K562 (cell line): ENCODE data around the gene TMEM126B. TPM values are rescaled to one million over a fixed set of nuclear protein-coding genes. Genes with fewer than 3 reads are reported as not detected.

Experiments used
- E4F1 ChIP-seq: fragments of 250-450 bp; sonication (Bioruptor Pico); IDR thresholded peaks from 2 replicates; pipeline ENCODE4 v1.5.0; 2021; ENCODE audit warnings: mild to moderate bottlenecking, borderline replicate concordance
- ETV1 ChIP-seq: fragments of 450-650 bp; conservative IDR thresholded peaks from 2 replicates; pipeline ENCODE4 v1.6.1; 2016; ENCODE audit warnings: missing genetic modification characterization, control low read depth, low read depth, missing compliant biosample characterization
- FUS ChIP-seq: fragments of 200-400 bp; formaldehyde crosslinking; optimal IDR thresholded peaks from 2 replicates; pipeline ENCODE3; 2017; ENCODE audit warnings: low read depth, low read length
- MAFK ChIP-seq: IDR thresholded peaks from 2 replicates; pipeline ENCODE4 v1.6.1; 2011; ENCODE audit warnings: low read length, improper control_type of control experiment
- MNT ChIP-seq, 2 experiments: fragments of 450-650 bp; conservative IDR thresholded peaks; 2 replicates each; pipeline ENCODE4 v1.6.1; 2017; ENCODE audit warnings: mild to moderate bottlenecking in 2 of 2, moderate library complexity in 2 of 2
- NEUROD1 ChIP-seq: fragments of 150-350 bp; IDR thresholded peaks from 2 replicates; pipeline ENCODE4 v1.6.1; 2014; ENCODE audit warnings: borderline replicate concordance, low read length, low read depth; ENCODE audit not compliant: partially characterized antibody
- PBX2 ChIP-seq, 2 experiments: IDR thresholded peaks in 1 of 2; conservative IDR thresholded peaks in 1 of 2; 2 replicates each; pipeline ENCODE4 v1.6.1; 2016; ENCODE audit warnings: low read depth in 2 of 2, mild to moderate bottlenecking in 1 of 2, missing compliant biosample characterization in 1 of 2, missing genetic modification characterization in 1 of 2, moderate library complexity in 1 of 2
- POLR3G ChIP-seq: IDR thresholded peaks from 2 replicates; pipeline ENCODE4 v1.6.1; 2011; ENCODE audit not compliant: insufficient read length, insufficient replicate concordance; ENCODE audit errors: extremely low read depth
- STAT6 ChIP-seq: sonication (generic); formaldehyde crosslinking; IDR thresholded peaks from 2 replicates; pipeline ENCODE4 v1.8.1; 2023; ENCODE audit warnings: mild to moderate bottlenecking, missing genetic modification reagents
- TCF7L2 ChIP-seq: fragments of 150-350 bp; IDR thresholded peaks from 2 replicates; pipeline ENCODE4 v1.6.1; 2016; ENCODE audit warnings: low read depth, mild to moderate bottlenecking, low read length, moderate library complexity
- ZNF184 ChIP-seq: sonication (generic); formaldehyde crosslinking; IDR thresholded peaks from 2 replicates; pipeline ENCODE4 v1.5.0; 2020; ENCODE audit warnings: missing genetic modification reagents
- polyA plus RNA-seq, 8 experiments: library from polyadenylated mRNA; depleted of rRNA in 4 of 8; stranded (reverse) in 5 of 8; unstranded in 3 of 8; fragments of >200 nt; fragmentation: Nextera tagmentation in 2 of 8; fragmentation: Illumina TruSeq in 1 of 8; extraction: Ambion mirVana in 2 of 8; extraction: Trizol in 1 of 8; gene quantifications; 2 replicates each; pipeline versions ENCODE4 v1.2.1 to v1.2.3, GENCODE V29; 2011 to 2014; ENCODE audit warnings: inconsistent platforms in 1 of 8, missing spikeins in 1 of 8
- total RNA-seq, 7 experiments: library from RNA; depleted of rRNA in 6 of 7; stranded (reverse); fragments of >200 nt in 6 of 7; fragmentation: Illumina TruSeq in 2 of 7; extraction: Trizol in 2 of 7; gene quantifications; 2 replicates each; pipeline versions ENCODE4 v1.2.1 to v1.2.3, GENCODE V29; 2011 to 2021; ENCODE audit warnings: low replicate concordance in 1 of 7

TMEM126B gene
- total and polyA plus RNA-seq, 9 of the 15 experiments (the other 6 are each of a cell fraction or from before 2014, with no cell fraction given) = 85.5 to 226 (median 164) TPM

GRCh38 chr11:85673393-85673792 lies 45.0 kb downstream of the TMEM126B start (continued):
- no peak for TF ChIP-seq MNT (conservative IDR thresholded peaks at IDR 0.05)
- TF ChIP-seq NEUROD1 = no peak
- no peak for TF ChIP-seq FUS
- TF ChIP-seq PBX2 (CRISPR knock-in tag; IDR thresholded peaks at IDR 0.05; ENCODE audit: low read depth) = no peak
- TF ChIP-seq PBX2 (tag; conservative IDR thresholded peaks at IDR 0.05; ENCODE audit: low read depth) = no peak
- no peak for TF ChIP-seq ZNF184
- TF ChIP-seq POLR3G = no peak
- no peak for TF ChIP-seq ETV1 (tag)
- no peak for TF ChIP-seq TCF7L2
- no peak for TF ChIP-seq E4F1
- no peak for TF ChIP-seq MAFK
- TF ChIP-seq STAT6 (CRISPR knock-in tag) = no peak
